ENCODE results near the gene PSPN. TPM values are rescaled to one million over a fixed set of nuclear protein-coding genes. Genes with fewer than 3 reads are reported as not detected.

PSPN gene
- total RNA-seq, 1 experiment from 2014 or later: 1.0 TPM

GRCh38 chr19:6417713-6418561, 42.2 kb upstream of the PSPN start:
- Histone ChIP-seq H3K4me3 (ENCODE audit: low read length) (no peak overlapping the region), H3K4me2 (ENCODE audit: low read depth, low read length, poor library complexity, severe bottlenecking) (no peak overlapping the region), H4K20me1 (ENCODE audit: insufficient read depth, low read depth, low read length) (peaks cover 56% of the 10 kb centered on the region), H2AFZ (ENCODE audit: low read length) (no peak overlapping the region), H3K79me2 (ENCODE audit: low read length) (peaks cover 33% of the 10 kb centered on the region), H3K9ac (ENCODE audit: low read length) (no peak overlapping the region), H3K9me3 (ENCODE audit: low read length) (no peaks in the 10 kb centered on the region), H3K27me3 (ENCODE audit: low read length) (no peaks in the 10 kb centered on the region), H3K36me3 (ENCODE audit: insufficient read depth, low read length) (peaks cover 38% of the 10 kb centered on the region), H3K27ac (ENCODE audit: low read length) (no peak overlapping the region), H3K4me1 (ENCODE audit: low read length) (peaks cover 7% of the 10 kb centered on the region), H3K9me2 (replicated peaks; ENCODE audit: insufficient read depth, low read length) (no peaks in the 10 kb centered on the region)
- DNase-seq: peak; percentile 38

GRCh38 chr19:6416658-6417405, 41.1 kb upstream of the PSPN start:
- H3K79me2 ChIP-seq (ENCODE audit: low read length): peaks cover 22% of the 10 kb centered on the region
- no peak overlapping the region for H3K4me3 ChIP-seq (ENCODE audit: low read length)

GRCh38 chr19:6415591-6416190, 40.0 kb upstream of the PSPN start:
- no peaks in the 10 kb centered on the region for H3K4me1 ChIP-seq (ENCODE audit: low read length)
- peaks cover 38% of the 10 kb centered on the region for H4K20me1 ChIP-seq (ENCODE audit: insufficient read depth, low read depth, low read length)
- H3K9ac ChIP-seq (ENCODE audit: low read length): no peak overlapping the region
- no peak overlapping the region for H3K27ac ChIP-seq (ENCODE audit: low read length)
- DNase-seq: peak; percentile 39
- no peak overlapping the region for H3K4me2 ChIP-seq (ENCODE audit: low read depth, low read length, poor library complexity, severe bottlenecking)
- H3K27me3 ChIP-seq (ENCODE audit: low read length): no peaks in the 10 kb centered on the region
- H3K9me2 ChIP-seq (replicated peaks; ENCODE audit: insufficient read depth, low read length): no peaks in the 10 kb centered on the region
- H3K9me3 ChIP-seq (ENCODE audit: low read length): no peaks in the 10 kb centered on the region
- H3K4me3 ChIP-seq (ENCODE audit: low read length): no peak overlapping the region
- H3K79me2 ChIP-seq (ENCODE audit: low read length): peaks cover 11% of the 10 kb centered on the region
- no peak overlapping the region for H2AFZ ChIP-seq (ENCODE audit: low read length)
- peaks cover 21% of the 10 kb centered on the region for H3K36me3 ChIP-seq (ENCODE audit: insufficient read depth, low read length)

More at GRCh38 chr19:6416658-6417405, 41.1 kb upstream of the PSPN start:
- DNase-seq: peak; percentile 36
- peaks cover 27% of the 10 kb centered on the region for H3K36me3 ChIP-seq (ENCODE audit: insufficient read depth, low read length)
- no peaks in the 10 kb centered on the region for H3K4me1 ChIP-seq (ENCODE audit: low read length)
- H3K4me2 ChIP-seq (ENCODE audit: low read depth, low read length, poor library complexity, severe bottlenecking): no peak overlapping the region
- H3K27ac ChIP-seq (ENCODE audit: low read length): no peak overlapping the region
- H3K9me2 ChIP-seq (replicated peaks; ENCODE audit: insufficient read depth, low read length): no peaks in the 10 kb centered on the region
- peaks cover 49% of the 10 kb centered on the region for H4K20me1 ChIP-seq (ENCODE audit: insufficient read depth, low read depth, low read length)
- no peaks in the 10 kb centered on the region for H3K9me3 ChIP-seq (ENCODE audit: low read length)
- no peak overlapping the region for H2AFZ ChIP-seq (ENCODE audit: low read length)
- no peaks in the 10 kb centered on the region for H3K27me3 ChIP-seq (ENCODE audit: low read length)
- no peak overlapping the region for H3K9ac ChIP-seq (ENCODE audit: low read length)

GRCh38 chr19:6414793-6415590, 39.3 kb upstream of the PSPN start:
- Histone ChIP-seq H3K4me2 (ENCODE audit: low read depth, low read length, poor library complexity, severe bottlenecking) (no peak overlapping the region), H3K36me3 (ENCODE audit: insufficient read depth, low read length) (peaks cover 16% of the 10 kb centered on the region), H3K9me2 (replicated peaks; ENCODE audit: insufficient read depth, low read length) (no peaks in the 10 kb centered on the region)

GRCh38 chr19:6413721-6414643, 38.2 kb upstream of the PSPN start:
- no peak overlapping the region for H3K4me3 ChIP-seq (ENCODE audit: low read length)
- no peak overlapping the region for H3K27ac ChIP-seq (ENCODE audit: low read length)
- no peaks in the 10 kb centered on the region for H3K4me1 ChIP-seq (ENCODE audit: low read length)
- no peaks in the 10 kb centered on the region for H3K79me2 ChIP-seq (ENCODE audit: low read length)
- H3K9ac ChIP-seq (ENCODE audit: low read length): no peak overlapping the region
- H3K9me2 ChIP-seq (replicated peaks; ENCODE audit: insufficient read depth, low read length): no peaks in the 10 kb centered on the region
- H3K4me2 ChIP-seq (ENCODE audit: low read depth, low read length, poor library complexity, severe bottlenecking): no peak overlapping the region
- DNase-seq: peak; percentile 35
- H4K20me1 ChIP-seq (ENCODE audit: insufficient read depth, low read depth, low read length): peaks cover 21% of the 10 kb centered on the region; the same call in 1 of the 2 replicates
- H3K36me3 ChIP-seq (ENCODE audit: insufficient read depth, low read length): peaks cover 8% of the 10 kb centered on the region
- no peaks in the 10 kb centered on the region for H3K9me3 ChIP-seq (ENCODE audit: low read length)
- no peaks in the 10 kb centered on the region for H3K27me3 ChIP-seq (ENCODE audit: low read length)
- no peak overlapping the region for H2AFZ ChIP-seq (ENCODE audit: low read length)

More at GRCh38 chr19:6414793-6415590, 39.3 kb upstream of the PSPN start:
- no peak overlapping the region for H3K9ac ChIP-seq (ENCODE audit: low read length)
- H3K4me1 ChIP-seq (ENCODE audit: low read length): no peaks in the 10 kb centered on the region
- no peak overlapping the region for H3K4me3 ChIP-seq (ENCODE audit: low read length)
- peaks cover 31% of the 10 kb centered on the region for H4K20me1 ChIP-seq (ENCODE audit: insufficient read depth, low read depth, low read length)
- H3K27me3 ChIP-seq (ENCODE audit: low read length): no peaks in the 10 kb centered on the region
- no peak overlapping the region for H3K27ac ChIP-seq (ENCODE audit: low read length)
- H3K9me3 ChIP-seq (ENCODE audit: low read length): no peaks in the 10 kb centered on the region
- H2AFZ ChIP-seq (ENCODE audit: low read length): no peak overlapping the region
- peaks cover 4% of the 10 kb centered on the region for H3K79me2 ChIP-seq (ENCODE audit: low read length)
- DNase-seq: peak; percentile 34

GRCh38 chr19:6413291-6413690, 37.6 kb upstream of the PSPN start:
- no peak overlapping the region for H2AFZ ChIP-seq (ENCODE audit: low read length)
- no peak overlapping the region for H3K9ac ChIP-seq (ENCODE audit: low read length)
- no peak overlapping the region for H3K4me2 ChIP-seq (ENCODE audit: low read depth, low read length, poor library complexity, severe bottlenecking)
- no peak overlapping the region for H3K4me3 ChIP-seq (ENCODE audit: low read length)
- H3K27me3 ChIP-seq (ENCODE audit: low read length): no peaks in the 10 kb centered on the region
- no peaks in the 10 kb centered on the region for H3K9me3 ChIP-seq (ENCODE audit: low read length)
- DNase-seq: peak; percentile 38
- peaks cover 14% of the 10 kb centered on the region; the same call in 1 of the 2 replicates for H4K20me1 ChIP-seq (ENCODE audit: insufficient read depth, low read depth, low read length)
- H3K4me1 ChIP-seq (ENCODE audit: low read length): no peaks in the 10 kb centered on the region
- peaks cover 2% of the 10 kb centered on the region for H3K36me3 ChIP-seq (ENCODE audit: insufficient read depth, low read length)
- H3K27ac ChIP-seq (ENCODE audit: low read length): no peak overlapping the region
- no peaks in the 10 kb centered on the region for H3K79me2 ChIP-seq (ENCODE audit: low read length)
- no peaks in the 10 kb centered on the region for H3K9me2 ChIP-seq (replicated peaks; ENCODE audit: insufficient read depth, low read length)

GRCh38 chr19:6412447-6413091, 36.8 kb upstream of the PSPN start:
- Histone ChIP-seq H3K36me3 (ENCODE audit: insufficient read depth, low read length) (no peaks in the 10 kb centered on the region; the same call in 1 of the 2 replicates), H3K4me2 (ENCODE audit: low read depth, low read length, poor library complexity, severe bottlenecking) (no peak overlapping the region), H3K9me3 (ENCODE audit: low read length) (no peaks in the 10 kb centered on the region), H3K4me3 (ENCODE audit: low read length) (no peak overlapping the region), H4K20me1 (ENCODE audit: insufficient read depth, low read depth, low read length) (0 out of 2 replicates have a peak, but pooled peaks cover 10% of the 10 kb centered on the region), H3K79me2 (ENCODE audit: low read length) (no peaks in the 10 kb centered on the region), H3K4me1 (ENCODE audit: low read length) (no peaks in the 10 kb centered on the region), H3K27me3 (ENCODE audit: low read length) (no peaks in the 10 kb centered on the region), H3K9ac (ENCODE audit: low read length) (no peak overlapping the region), H2AFZ (ENCODE audit: low read length) (no peak overlapping the region), H3K27ac (ENCODE audit: low read length) (no peak overlapping the region), H3K9me2 (replicated peaks; ENCODE audit: insufficient read depth, low read length) (no peaks in the 10 kb centered on the region)
- peak; percentile 85 for DNase-seq
